ENCODE data around the gene RPS16. TPM values are rescaled to one million over a fixed set of nuclear protein-coding genes. Genes with fewer than 3 reads are reported as not detected.

The RPS16 gene
- total RNA-seq, 1 donor from 2014 or later = 1,329 TPM

GRCh38 chr19:39411832-39412099, 24.0 kb downstream of the RPS16 start:
- Histone ChIP-seq H3K79me2 (ENCODE audit: insufficient read depth, low read length) (peaks cover 70% of the 10 kb centered on the region), H3K4me3 (ENCODE audit: insufficient read depth, low read depth, low read length) (peak overlapping the region; percentile 18), H4K20me1 (ENCODE audit: insufficient read depth, low read length) (peaks cover 52% of the 10 kb centered on the region), H3K36me3 (ENCODE audit: insufficient read depth, low read length) (peaks cover 4% of the 10 kb centered on the region), H3K4me2 (ENCODE audit: low read length) (peak overlapping the region; percentile 96), H3K9me3 (ENCODE audit: insufficient read depth, low read depth, low read length) (no peaks in the 10 kb centered on the region), H3K27ac (ENCODE audit: low read depth, low read length) (peak overlapping the region; percentile 97), H3K27me3 (ENCODE audit: insufficient read depth, low read length) (no peaks in the 10 kb centered on the region), H2AFZ (ENCODE audit: low read depth, low read length) (no peak overlapping the region), H3K4me1 (ENCODE audit: insufficient read depth, low read length) (peaks cover 51% of the 10 kb centered on the region), H3K9ac (ENCODE audit: low read length) (peak overlapping the region; percentile 90)
- H3K36me3 Mint-ChIP-seq (ENCODE audit: low read depth, unreplicated experiment) = peaks cover 5% of the 10 kb centered on the region
- no peaks in the 10 kb centered on the region for H3K9me3 Mint-ChIP-seq (ENCODE audit: unreplicated experiment)
- DNase-seq (ENCODE audit: low read depth) (peak; percentile 74), FAIRE-seq (peak; percentile 37)
- TF ChIP-seq EZH2 (IDR thresholded peaks at IDR 0.05; ENCODE audit: insufficient read depth, low read length) (no peak), CTCF (IDR thresholded peaks at IDR 0.05; ENCODE audit: insufficient read depth, low read depth, low read length) (peak; percentile 97)
- H3K4me1 Mint-ChIP-seq (ENCODE audit: low read depth, unreplicated experiment) = peaks cover 32% of the 10 kb centered on the region
- H3K27ac Mint-ChIP-seq (ENCODE audit: unreplicated experiment) = peak overlapping the region; percentile 43
- H3K4me3 Mint-ChIP-seq (ENCODE audit: unreplicated experiment) = peak overlapping the region; percentile 90
- no peaks in the 10 kb centered on the region for H3K27me3 Mint-ChIP-seq (ENCODE audit: low read depth, unreplicated experiment)

GRCh38 chr19:39411081-39411831, 24.5 kb downstream of the RPS16 start:
- Histone ChIP-seq H3K27ac (ENCODE audit: low read depth, low read length) (peak overlapping the region; percentile 97), H3K4me1 (ENCODE audit: insufficient read depth, low read length) (peaks cover 52% of the 10 kb centered on the region), H3K9ac (ENCODE audit: low read length) (peak overlapping the region; percentile 90), H3K4me3 (ENCODE audit: insufficient read depth, low read depth, low read length) (peak overlapping the region; percentile 18), H2AFZ (ENCODE audit: low read depth, low read length) (no peak overlapping the region), H3K79me2 (ENCODE audit: insufficient read depth, low read length) (peaks cover 66% of the 10 kb centered on the region), H3K36me3 (ENCODE audit: insufficient read depth, low read length) (peaks cover 4% of the 10 kb centered on the region), H3K27me3 (ENCODE audit: insufficient read depth, low read length) (no peaks in the 10 kb centered on the region), H4K20me1 (ENCODE audit: insufficient read depth, low read length) (peaks cover 47% of the 10 kb centered on the region), H3K9me3 (ENCODE audit: insufficient read depth, low read depth, low read length) (no peaks in the 10 kb centered on the region), H3K4me2 (ENCODE audit: low read length) (peak overlapping the region; percentile 96)
- no peak for TF ChIP-seq EZH2 (IDR thresholded peaks at IDR 0.05; ENCODE audit: insufficient read depth, low read length)
- TF ChIP-seq CTCF (IDR thresholded peaks at IDR 0.05; ENCODE audit: insufficient read depth, low read depth, low read length) = no peak
- peaks cover 32% of the 10 kb centered on the region for H3K4me1 Mint-ChIP-seq (ENCODE audit: low read depth, unreplicated experiment)
- no peaks in the 10 kb centered on the region for H3K9me3 Mint-ChIP-seq (ENCODE audit: unreplicated experiment)
- peaks cover 5% of the 10 kb centered on the region for H3K36me3 Mint-ChIP-seq (ENCODE audit: low read depth, unreplicated experiment)
- H3K27ac Mint-ChIP-seq (ENCODE audit: unreplicated experiment) = peak overlapping the region; percentile 43
- DNase-seq (ENCODE audit: low read depth) (no peak), FAIRE-seq (no peak)
- no peaks in the 10 kb centered on the region for H3K27me3 Mint-ChIP-seq (ENCODE audit: low read depth, unreplicated experiment)
- H3K4me3 Mint-ChIP-seq (ENCODE audit: unreplicated experiment) = peak overlapping the region; percentile 90

- Mint-ChIP-seq H3K27ac (ENCODE audit: unreplicated experiment) (peak overlapping the region; percentile 43), H3K36me3 (ENCODE audit: low read depth, unreplicated experiment) (peaks cover 5% of the 10 kb centered on the region), H3K27me3 (ENCODE audit: low read depth, unreplicated experiment) (no peaks in the 10 kb centered on the region), H3K4me3 (ENCODE audit: unreplicated experiment) (peak overlapping the region; percentile 90), H3K9me3 (ENCODE audit: unreplicated experiment) (no peaks in the 10 kb centered on the region), H3K4me1 (ENCODE audit: low read depth, unreplicated experiment) (peaks cover 34% of the 10 kb centered on the region)
- peaks cover 61% of the 10 kb centered on the region for H3K79me2 ChIP-seq (ENCODE audit: insufficient read depth, low read length)
- H3K4me2 ChIP-seq (ENCODE audit: low read length) = peak overlapping the region; percentile 96
- H3K9me3 ChIP-seq (ENCODE audit: insufficient read depth, low read depth, low read length) = no peaks in the 10 kb centered on the region
- no peak for FAIRE-seq
- peaks cover 42% of the 10 kb centered on the region for H4K20me1 ChIP-seq (ENCODE audit: insufficient read depth, low read length)
- no peaks in the 10 kb centered on the region for H3K27me3 ChIP-seq (ENCODE audit: insufficient read depth, low read length)
- no peak for TF ChIP-seq CTCF (IDR thresholded peaks at IDR 0.05; ENCODE audit: insufficient read depth, low read depth, low read length)
- no peak for TF ChIP-seq EZH2 (IDR thresholded peaks at IDR 0.05; ENCODE audit: insufficient read depth, low read length)
- no peak overlapping the region for H2AFZ ChIP-seq (ENCODE audit: low read depth, low read length)
- peak overlapping the region; percentile 90 for H3K9ac ChIP-seq (ENCODE audit: low read length)
- H3K4me1 ChIP-seq (ENCODE audit: insufficient read depth, low read length) = peaks cover 55% of the 10 kb centered on the region
- no peak overlapping the region for H3K4me3 ChIP-seq (ENCODE audit: insufficient read depth, low read depth, low read length)
- peak overlapping the region; percentile 97 for H3K27ac ChIP-seq (ENCODE audit: low read depth, low read length)
- DNase-seq (ENCODE audit: low read depth) = no peak
- H3K36me3 ChIP-seq (ENCODE audit: insufficient read depth, low read length) = peaks cover 4% of the 10 kb centered on the region
Measured at GRCh38 chr19:39410831-39411080, 25.0 kb downstream of the RPS16 start.
